ENCODE results near the gene SKOR2. TPM values are rescaled to one million over a fixed set of nuclear protein-coding genes. Genes with fewer than 3 reads are reported as not detected.

The SKOR2 gene
- total and polyA plus RNA-seq, 9 of the 15 experiments (the other 6 are each of a cell fraction or from before 2014, with no cell fraction given), result not detected

DNA sequence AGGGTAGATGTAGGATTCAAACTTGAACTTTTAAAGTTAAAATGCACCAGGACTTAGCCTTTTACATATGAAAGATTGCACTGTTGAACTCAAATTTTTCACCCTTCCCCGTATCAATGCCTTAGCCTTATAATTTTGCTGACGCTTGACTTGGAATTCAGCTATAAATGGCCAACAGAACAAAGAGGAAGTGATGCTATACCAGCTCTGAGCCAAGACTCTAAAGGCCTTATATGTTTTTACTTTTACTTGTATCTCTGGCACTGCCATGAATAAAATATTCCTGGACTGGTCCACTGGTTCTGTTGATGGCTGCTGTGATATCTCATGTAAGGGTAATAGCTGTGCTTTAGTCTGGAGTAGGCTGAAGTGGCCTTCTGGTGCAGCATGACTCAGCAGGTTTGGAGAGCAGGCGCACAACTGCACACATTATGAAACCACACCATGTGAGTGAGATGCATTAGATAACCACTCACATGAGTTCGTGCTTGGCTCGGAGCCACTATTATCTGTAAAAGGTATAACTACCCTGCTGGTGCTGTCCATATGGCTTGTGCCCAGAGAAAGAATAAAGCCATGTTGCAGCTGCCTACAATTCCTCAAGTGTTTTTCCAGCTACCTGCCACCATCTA is 66.9 kb downstream of the SKOR2 start (continued):
- TF ChIP-seq, protein P1, sequence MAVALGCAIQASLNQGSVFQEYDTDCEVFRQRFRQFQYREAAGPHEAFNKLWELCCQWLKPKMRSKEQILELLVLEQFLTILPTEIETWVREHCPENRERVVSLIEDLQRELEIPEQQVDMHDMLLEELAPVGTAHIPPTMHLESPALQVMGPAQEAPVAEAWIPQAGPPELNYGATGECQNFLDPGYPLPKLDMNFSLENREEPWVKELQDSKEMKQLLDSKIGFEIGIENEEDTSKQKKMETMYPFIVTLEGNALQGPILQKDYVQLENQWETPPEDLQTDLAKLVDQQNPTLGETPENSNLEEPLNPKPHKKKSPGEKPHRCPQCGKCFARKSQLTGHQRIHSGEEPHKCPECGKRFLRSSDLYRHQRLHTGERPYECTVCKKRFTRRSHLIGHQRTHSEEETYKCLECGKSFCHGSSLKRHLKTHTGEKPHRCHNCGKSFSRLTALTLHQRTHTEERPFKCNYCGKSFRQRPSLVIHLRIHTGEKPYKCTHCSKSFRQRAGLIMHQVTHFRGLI (CRISPR knock-in tag; IDR thresholded peaks at IDR 0.05), result no peak
- TF ChIP-seq ILF3 (IDR thresholded peaks at IDR 0.05; ENCODE audit: borderline replicate concordance) (no peak), ZNF740 (CRISPR knock-in tag; IDR thresholded peaks at IDR 0.05) (no peak), ZNF740 (tag; IDR thresholded peaks at IDR 0.05) (no peak), RCOR1 (IDR thresholded peaks at IDR 0.05; ENCODE audit: borderline replicate concordance in 1 of 2, low read depth in 2 of 2, low read length in 2 of 2) (peak in 1 of 2 experiments; percentile 24; a peak in 1 of 4 replicates), FOXO4 (CRISPR knock-in tag; IDR thresholded peaks at IDR 0.05) (no peak), NR0B1 (IDR thresholded peaks at IDR 0.05; ENCODE audit: partially characterized antibody) (no peak), NFE2L1 (tag; IDR thresholded peaks at IDR 0.05; ENCODE audit: borderline replicate concordance, low read depth) (peak; percentile 98), ZNF23 (CRISPR knock-in tag; IDR thresholded peaks at IDR 0.05) (no peak), GABPA (tag; conservative IDR thresholded peaks at IDR 0.05; ENCODE audit: low read depth) (no peak)
- TF ChIP-seq, protein P2, sequence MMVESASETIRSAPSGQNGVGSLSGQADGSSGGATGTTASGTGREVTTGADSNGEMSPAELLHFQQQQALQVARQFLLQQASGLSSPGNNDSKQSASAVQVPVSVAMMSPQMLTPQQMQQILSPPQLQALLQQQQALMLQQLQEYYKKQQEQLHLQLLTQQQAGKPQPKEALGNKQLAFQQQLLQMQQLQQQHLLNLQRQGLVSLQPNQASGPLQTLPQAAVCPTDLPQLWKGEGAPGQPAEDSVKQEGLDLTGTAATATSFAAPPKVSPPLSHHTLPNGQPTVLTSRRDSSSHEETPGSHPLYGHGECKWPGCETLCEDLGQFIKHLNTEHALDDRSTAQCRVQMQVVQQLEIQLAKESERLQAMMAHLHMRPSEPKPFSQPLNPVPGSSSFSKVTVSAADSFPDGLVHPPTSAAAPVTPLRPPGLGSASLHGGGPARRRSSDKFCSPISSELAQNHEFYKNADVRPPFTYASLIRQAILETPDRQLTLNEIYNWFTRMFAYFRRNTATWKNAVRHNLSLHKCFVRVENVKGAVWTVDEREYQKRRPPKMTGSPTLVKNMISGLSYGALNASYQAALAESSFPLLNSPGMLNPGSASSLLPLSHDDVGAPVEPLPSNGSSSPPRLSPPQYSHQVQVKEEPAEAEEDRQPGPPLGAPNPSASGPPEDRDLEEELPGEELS (CRISPR knock-in tag; IDR thresholded peaks at IDR 0.05; ENCODE audit: borderline replicate concordance), result no peak
- TF ChIP-seq, protein P3, sequence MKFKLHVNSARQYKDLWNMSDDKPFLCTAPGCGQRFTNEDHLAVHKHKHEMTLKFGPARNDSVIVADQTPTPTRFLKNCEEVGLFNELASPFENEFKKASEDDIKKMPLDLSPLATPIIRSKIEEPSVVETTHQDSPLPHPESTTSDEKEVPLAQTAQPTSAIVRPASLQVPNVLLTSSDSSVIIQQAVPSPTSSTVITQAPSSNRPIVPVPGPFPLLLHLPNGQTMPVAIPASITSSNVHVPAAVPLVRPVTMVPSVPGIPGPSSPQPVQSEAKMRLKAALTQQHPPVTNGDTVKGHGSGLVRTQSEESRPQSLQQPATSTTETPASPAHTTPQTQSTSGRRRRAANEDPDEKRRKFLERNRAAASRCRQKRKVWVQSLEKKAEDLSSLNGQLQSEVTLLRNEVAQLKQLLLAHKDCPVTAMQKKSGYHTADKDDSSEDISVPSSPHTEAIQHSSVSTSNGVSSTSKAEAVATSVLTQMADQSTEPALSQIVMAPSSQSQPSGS (CRISPR knock-in tag; IDR thresholded peaks at IDR 0.05), result no peak
- TF ChIP-seq, protein P4, sequence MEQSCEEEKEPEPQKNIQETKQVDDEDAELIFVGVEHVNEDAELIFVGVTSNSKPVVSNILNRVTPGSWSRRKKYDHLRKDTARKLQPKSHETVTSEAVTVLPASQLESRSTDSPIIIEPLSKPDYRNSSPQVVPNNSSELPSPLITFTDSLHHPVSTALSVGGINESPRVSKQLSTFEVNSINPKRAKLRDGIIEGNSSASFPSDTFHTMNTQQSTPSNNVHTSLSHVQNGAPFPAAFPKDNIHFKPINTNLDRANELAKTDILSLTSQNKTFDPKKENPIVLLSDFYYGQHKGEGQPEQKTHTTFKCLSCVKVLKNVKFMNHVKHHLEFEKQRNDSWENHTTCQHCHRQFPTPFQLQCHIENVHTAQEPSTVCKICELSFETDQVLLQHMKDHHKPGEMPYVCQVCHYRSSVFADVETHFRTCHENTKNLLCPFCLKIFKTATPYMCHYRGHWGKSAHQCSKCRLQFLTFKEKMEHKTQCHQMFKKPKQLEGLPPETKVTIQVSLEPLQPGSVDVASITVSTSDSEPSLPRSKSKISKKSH (CRISPR knock-in tag; IDR thresholded peaks at IDR 0.05), result no peak
